GM19193 (cell line): ENCODE results near the gene GJD3.

ENCODE experiments used
- POLR2A ChIP-seq: IDR thresholded peaks from 4 replicates; pipeline ENCODE4 v1.6.1; 2011; ENCODE audit not compliant: insufficient read depth, insufficient read length; ENCODE audit errors: extremely low read depth

GJD3 gene

GRCh38 chr17:40364121-40364861, at the start of gene GJD3:
Gene GJD3, minus strand, starts transcription at chr17:40364737. Its CDS starts 922 bp downstream, at chr17:40363815.
- no peak for TF ChIP-seq POLR2A

- TF ChIP-seq POLR2A = no peak
Observed at GRCh38 chr17:40412880-40413279, 48.3 kb upstream of the GJD3 start.

- TF ChIP-seq POLR2A = no peak
Observed at GRCh38 chr17:40411821-40412220, 47.3 kb upstream of the GJD3 start.

- TF ChIP-seq POLR2A = no peak
Observed at GRCh38 chr17:40410082-40410481, 45.5 kb upstream of the GJD3 start.

- TF ChIP-seq POLR2A = no peak
Observed at GRCh38 chr17:40407460-40407859, 42.9 kb upstream of the GJD3 start.

GRCh38 chr17:40404003-40404402, 39.5 kb upstream of the GJD3 start:
- TF ChIP-seq POLR2A = no peak

- no peak for TF ChIP-seq POLR2A
Observed at GRCh38 chr17:40402668-40403067, 38.1 kb upstream of the GJD3 start.

- no peak for TF ChIP-seq POLR2A
Observed at GRCh38 chr17:40399185-40399584, 34.6 kb upstream of the GJD3 start.

GRCh38 chr17:40382251-40382650, 17.7 kb upstream of the GJD3 start:
- no peak for TF ChIP-seq POLR2A

GRCh38 chr17:40378966-40379365, 14.4 kb upstream of the GJD3 start:
- no peak for TF ChIP-seq POLR2A

- TF ChIP-seq POLR2A = no peak
Observed at GRCh38 chr17:40377832-40378231, 13.3 kb upstream of the GJD3 start.

- TF ChIP-seq POLR2A = no peak
Observed at GRCh38 chr17:40374821-40375498, 10.4 kb upstream of the GJD3 start.

- no peak for TF ChIP-seq POLR2A
Observed at GRCh38 chr17:40373999-40374398, 9.5 kb upstream of the GJD3 start.

GRCh38 chr17:40373324-40373723, 8.8 kb upstream of the GJD3 start:
- TF ChIP-seq POLR2A = no peak

- TF ChIP-seq POLR2A = no peak
Observed at GRCh38 chr17:40372031-40372430, 7.5 kb upstream of the GJD3 start.

- no peak for TF ChIP-seq POLR2A
Observed at GRCh38 chr17:40371261-40371929, 6.9 kb upstream of the GJD3 start.

GRCh38 chr17:40369923-40370322, 5.4 kb upstream of the GJD3 start:
- TF ChIP-seq POLR2A = no peak
